ENCODE data around the gene HSPA1A.

HSPA1A gene

GRCh38 chr6:31826793-31827285, 11.5 kb downstream of the HSPA1A start (continued):
- no peak for TF ChIP-seq ZNF529 (tag by site-specific recombination; IDR thresholded peaks at IDR 0.05; ENCODE audit: insufficient replicate concordance)
- TF ChIP-seq KLF16 (tag by site-specific recombination; IDR thresholded peaks at IDR 0.05): peak; percentile 56; the same call in 1 of the 2 replicates
- no peak for TF ChIP-seq ZNF341 (tag by site-specific recombination; IDR thresholded peaks at IDR 0.05; ENCODE audit: low read depth)
- peak; percentile 81; the same call in 1 of the 2 replicates for TF ChIP-seq ZNF639 (tag by site-specific recombination; IDR thresholded peaks at IDR 0.05)

- Histone ChIP-seq H3K9me3 (ENCODE audit: control insufficient read depth, insufficient read depth, low read depth, low read length) (no peaks in the 10 kb centered on the region), H3K27ac (ENCODE audit: extremely low read depth, low read depth, low read length) (peak within 1 kb of the TSS; percentile 69), H3K36me3 (ENCODE audit: control insufficient read depth in 2 of 2, insufficient read depth in 1 of 2, low read length in 2 of 2) (peaks cover 0 to 24% of the 10 kb centered on the region in 2 experiments; a peak in 2 of 3 replicates), H3K4me3 (ENCODE audit: low read depth, low read length) (peak within 1 kb of the TSS; percentile 65), H3K4me1 (ENCODE audit: control insufficient read depth, insufficient read depth, low read length) (no peaks in the 10 kb centered on the region)
- ChIA-PET CTCF (interaction anchor here (0.5 to 1.7 kb wide), 11 partner anchors 8 to 281 kb away, joined by 3 to 5 read pairs (median 4); partner anchors contain the start of genes ATP6V1G2, CLIC1 and LSM2), POLR2A (interaction anchor here (0.6 to 4.5 kb wide), 99 partner anchors 9 to 1723 kb away, joined by 3 to 206 read pairs (median 5); partner anchors contain the start of genes ABHD16A, APOM, ATF6B and ATP6V1G2)
- no peak for TF ChIP-seq ZNF416 (tag by site-specific recombination; IDR thresholded peaks at IDR 0.05)
- peak; percentile 97 for TF ChIP-seq SP2 (tag by site-specific recombination; IDR thresholded peaks at IDR 0.05)
- TF ChIP-seq INSM2 (tag by site-specific recombination; IDR thresholded peaks at IDR 0.05): peak; percentile 59
- TF ChIP-seq ZNF426 (tag by site-specific recombination; IDR thresholded peaks at IDR 0.05): no peak; the same call in 1 of the 2 replicates
- no peak for TF ChIP-seq ZBTB1 (tag by site-specific recombination; IDR thresholded peaks at IDR 0.05)
- no peak for TF ChIP-seq TRIM28 (IDR thresholded peaks at IDR 0.05; ENCODE audit: borderline replicate concordance, low read length)
- peak; percentile 79 for TF ChIP-seq KLF9 (tag by site-specific recombination; IDR thresholded peaks at IDR 0.05; ENCODE audit: low read depth)
- peak; percentile 71; the same call in 1 of the 2 replicates for TF ChIP-seq PRDM2 (tag by site-specific recombination; IDR thresholded peaks at IDR 0.05; ENCODE audit: borderline replicate concordance)
- no peak for TF ChIP-seq PRDM6 (tag by site-specific recombination; IDR thresholded peaks at IDR 0.05)
- no peak for TF ChIP-seq HOXC10 (CRISPR knock-in tag; IDR thresholded peaks at IDR 0.05)
- TF ChIP-seq ZNF184 (tag by site-specific recombination; IDR thresholded peaks at IDR 0.05): no peak
- TF ChIP-seq ZBTB10 (tag by site-specific recombination; IDR thresholded peaks at IDR 0.05): peak; percentile 52; the same call in 1 of the 2 replicates
- TF ChIP-seq ZNF214 (tag by site-specific recombination; IDR thresholded peaks at IDR 0.05; ENCODE audit: borderline replicate concordance): no peak
- no peak for TF ChIP-seq ZNF404 (tag by site-specific recombination; IDR thresholded peaks at IDR 0.05)
Observed at GRCh38 chr6:31827286-31828079, 12.1 kb downstream of the HSPA1A start, which contains the start of gene HSPA1B. HSPA1B (plus strand) TSS chr6:31827738; CDS start chr6:31827951, 213 bp downstream.

All from HEK293 (cell line).